Spleen (tissue), 13 donors: ENCODE results near the gene HS6ST2. TPM values are rescaled to one million over a fixed set of nuclear protein-coding genes. Genes with fewer than 3 reads are reported as not detected.

Experiments used
- DNase-seq: peaks from one replicate; pipeline ENCODE4 v3.0.0-alpha.2; 2020
- H3K27ac ChIP-seq, 8 donors: fragments of 200-600 bp; sonication (generic) in 7 of 8; 1 replicate in 4 of 8; 2 replicates in 4 of 8; pipeline versions ENCODE4 v1.5.0 to v1.8.0; 2016 to 2021; ENCODE audit warnings: inconsistent platforms in 4 of 8, mild to moderate bottlenecking in 4 of 8, moderate library complexity in 1 of 8
- H3K27me3 ChIP-seq, 7 donors: fragments of 200-600 bp; sonication (generic) in 6 of 7; replicated peaks in 1 of 7; 1 replicate in 4 of 7; 2 replicates in 3 of 7; pipeline versions ENCODE4 v1.5.0 to v1.8.0; 2016 to 2021; ENCODE audit warnings: inconsistent platforms in 3 of 7, mild to moderate bottlenecking in 1 of 7
- H3K36me3 ChIP-seq, 6 donors: fragments of 200-600 bp; sonication (generic) in 5 of 6; 1 replicate in 4 of 6; 2 replicates in 2 of 6; pipeline versions ENCODE4 v1.5.0 to v1.8.0; 2016 to 2021; ENCODE audit warnings: inconsistent platforms in 2 of 6
- H3K4me1 ChIP-seq, 6 donors: fragments of 200-600 bp; sonication (generic) in 5 of 6; 1 replicate in 3 of 6; 2 replicates in 3 of 6; pipeline versions ENCODE4 v1.5.0 to v1.8.0; 2016 to 2021; ENCODE audit warnings: inconsistent platforms in 3 of 6
- H3K4me3 ChIP-seq, 8 donors: fragments of 200-600 bp; sonication (generic) in 7 of 8; 1 replicate in 4 of 8; 2 replicates in 4 of 8; pipeline versions ENCODE4 v1.5.0 to v1.8.0; 2016 to 2021; ENCODE audit warnings: inconsistent platforms in 4 of 8, mild to moderate bottlenecking in 4 of 8, moderate library complexity in 2 of 8
- H3K9me3 ChIP-seq, 8 donors: fragments of 200-600 bp; sonication (generic) in 7 of 8; 1 replicate in 4 of 8; 2 replicates in 4 of 8; pipeline versions ENCODE4 v1.5.0 to v1.8.0; 2016 to 2021; ENCODE audit warnings: inconsistent platforms in 4 of 8
- CTCF ChIP-seq, 11 experiments: fragments of 200-600 bp in 7 of 11; fragments of 450-650 bp in 4 of 11; sonication (generic) in 4 of 11; IDR thresholded peaks in 8 of 11; conservative IDR thresholded peaks in 3 of 11; 1 replicate in 7 of 11; 2 replicates in 4 of 11; pipeline versions ENCODE4 v1.4.0 to v1.8.0; 2016 to 2021; ENCODE audit warnings: antibody characterized with exemption in 11 of 11, inconsistent platforms in 4 of 11, mild to moderate bottlenecking in 1 of 11
- POLR2A ChIP-seq, 3 donors: fragments of 450-650 bp; IDR thresholded peaks; one replicate each; pipeline ENCODE4 v1.5.1; 2017; ENCODE audit warnings: antibody characterized with exemption in 3 of 3, mild to moderate bottlenecking in 1 of 3
- POLR2AphosphoS5 ChIP-seq, 3 donors: sonication (generic); formaldehyde crosslinking; IDR thresholded peaks; one replicate each; pipeline ENCODE4 v1.5.1; 2017; ENCODE audit warnings: antibody characterized with exemption in 3 of 3
- WGBS, 5 donors: extraction: QIAGEN DNeasy Blood & Tissue Kit in 3 of 5; methylation state at CpG; one replicate each; pipeline versions ENCODE4 v1.1.5 to v1.1.7; 2013 to 2018; 5-methylcytosine and 5-hydroxymethylcytosine counted together
- intact Hi-C: fragments of 100-400 bp; cut with DNase I; formaldehyde crosslinking; loops from one replicate; pipeline ENCODE4 v1.15.0; 2023; ENCODE audit warnings: low total_unique reads
- long read RNA-seq, 2 donors: transcript quantifications; one replicate each; lab custom pipeline, GENCODE V29; 2026
- polyA plus RNA-seq, 3 donors: library from polyadenylated mRNA; stranded (reverse); fragments of 200-250 nt; gene quantifications; one replicate each; pipeline ENCODE4 v1.2.1, GENCODE V29; 2013
- total RNA-seq, 7 donors: library from RNA; depleted of rRNA in 3 of 7; stranded (reverse); fragments of >200 nt in 3 of 7; fragmentation: NEBNext Ultra II Directional in 4 of 7; extraction: Animal tissue kit (Norgen Biotek cat#: 25700) in 4 of 7; gene quantifications; one replicate each; pipeline versions ENCODE4 v1.1.0 to v1.2.1, GENCODE V29; 2016 to 2021
- donor health status: healthy with polysubstance abuse.
- donor health status: DM: no; HTN: no; CAD: no; lungs with moderate emphysema.
- donor health status: DM: no; HTN: no; CAD: no.
- donor health status: Bipolar disorder and iron deficiency.
- donor health status: healthy.
- donor health status: DM: no; HTN: no; CAD: no.
- donor health status: DM: yes; HTN: yes; CAD: no.

HS6ST2 gene
- total RNA-seq (under 1 TPM in 1 of 7 donors, not detected in 6; 0.20 TPM), polyA plus RNA-seq (under 1 TPM in 2 of 3 donors, not detected in 1; 0.02 to 0.09 TPM)
- long read RNA-seq, donor 1: 0 reads
- long read RNA-seq, donor 2: 0 reads

DNA sequence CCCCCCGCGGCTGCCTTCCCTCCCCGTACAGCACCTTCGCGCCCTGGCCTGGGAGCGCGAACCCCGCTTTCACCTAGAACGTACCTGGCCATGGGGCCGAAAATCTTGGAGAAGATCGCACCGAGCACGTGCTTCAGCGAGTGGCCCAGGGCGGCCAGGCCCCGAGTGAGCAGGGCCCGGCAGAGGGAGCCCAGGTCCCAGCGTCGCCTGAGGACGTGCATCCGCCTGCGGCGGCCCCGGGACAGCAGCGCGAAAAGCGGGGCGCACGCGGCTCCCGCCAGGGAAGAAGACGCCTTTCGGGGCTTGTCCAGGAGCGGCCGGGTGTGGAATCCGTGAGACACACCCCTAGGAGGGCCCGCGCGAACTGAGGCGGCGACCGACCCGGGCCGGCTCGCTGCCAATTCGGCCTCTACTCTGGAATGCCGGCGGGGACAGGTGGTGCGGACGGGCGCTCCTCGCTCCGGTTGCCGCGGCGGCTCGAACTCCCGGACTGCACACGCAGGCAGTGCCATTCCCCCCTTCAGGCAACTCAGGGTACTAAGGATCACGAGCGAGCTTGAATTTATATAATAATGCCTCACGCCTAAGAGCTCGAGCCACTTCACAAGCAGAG is at the start of gene HS6ST2:
HS6ST2 (minus strand) TSS at position 539 of the 613 bp plus-strand sequence.
- intact Hi-C loops: no loop called here
- Histone ChIP-seq H3K9me3 (no peaks in the 10 kb centered on the region), H3K4me1 (peaks cover 0 to 28% (median 17%) of the 10 kb centered on the region in 6 donors), H3K27ac (no peak within 1 kb of the TSS), H3K27me3 (peaks cover 0 to 57% (median 41%) of the 10 kb centered on the region in 7 donors), H3K4me3 (peak within 1 kb of the TSS in 7 of 8 donors; percentile 2 to 64 (median 24)), H3K36me3 (no peaks in the 10 kb centered on the region)
- no peak for DNase-seq
- TF ChIP-seq POLR2A (IDR thresholded peaks at IDR 0.05): no peak
- no peak for TF ChIP-seq CTCF (IDR thresholded peaks at IDR 0.05 in 8 of 11, conservative IDR thresholded peaks at IDR 0.05 in 3 of 11)
- TF ChIP-seq POLR2AphosphoS5 (IDR thresholded peaks at IDR 0.05): no peak
- 2 to 53% (median 21%) methylated on average over 4 to 63 of the region's 63 CpGs for whole genome bisulfite sequencing, 5 donors

DNA sequence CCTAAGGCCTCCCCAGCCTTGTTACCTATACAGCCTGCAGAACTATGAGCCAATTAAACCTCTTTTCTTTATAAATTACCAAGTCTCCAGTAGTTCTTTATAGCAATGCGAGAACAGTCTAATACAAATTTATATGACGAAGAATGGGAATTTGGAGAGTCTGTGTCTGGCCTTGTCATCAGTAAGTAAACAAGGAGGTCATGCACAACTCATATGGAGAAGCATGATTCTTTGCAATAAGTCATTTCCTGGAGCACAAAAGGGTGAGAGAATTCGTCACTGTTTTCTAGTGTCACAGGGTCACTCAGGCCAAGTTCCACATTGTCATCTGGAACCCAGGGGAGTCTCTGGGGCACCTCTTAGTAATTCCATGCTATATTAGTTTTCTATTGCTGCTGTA is 49.0 kb upstream of the HS6ST2 start:
- Histone ChIP-seq H3K36me3 (no peaks in the 10 kb centered on the region), H3K9me3 (peaks cover 0 to 13% (median 0%) of the 10 kb centered on the region in 8 donors), H3K4me1 (no peaks in the 10 kb centered on the region), H3K27me3 (no peaks in the 10 kb centered on the region), H3K4me3 (no peak overlapping the region), H3K27ac (no peak overlapping the region)
- TF ChIP-seq CTCF (IDR thresholded peaks at IDR 0.05 in 8 of 11, conservative IDR thresholded peaks at IDR 0.05 in 3 of 11) (no peak), POLR2AphosphoS5 (IDR thresholded peaks at IDR 0.05) (no peak), POLR2A (IDR thresholded peaks at IDR 0.05) (no peak)
- intact Hi-C loops: no loop called here
- DNase-seq: no peak
- 77 to 92% (median 86%) methylated on average over 3 of the region's 3 CpGs for WGBS, 5 donors

GRCh38 chrX:133005616-133006015 is 47.2 kb upstream of the HS6ST2 start:
- no peak for DNase-seq
- 81 to 100% (median 83%) methylated on average over 1 of the region's 1 CpG for WGBS, 5 donors
- intact Hi-C loops: no loop called here
- H3K9me3 ChIP-seq: peaks cover 0 to 11% (median 0%) of the 10 kb centered on the region in 8 donors
- TF ChIP-seq POLR2A (IDR thresholded peaks at IDR 0.05) (no peak), CTCF (IDR thresholded peaks at IDR 0.05 in 8 of 11, conservative IDR thresholded peaks at IDR 0.05 in 3 of 11) (no peak), POLR2AphosphoS5 (IDR thresholded peaks at IDR 0.05) (no peak)
- no peaks in the 10 kb centered on the region for H3K36me3 ChIP-seq
- no peak overlapping the region for H3K27ac ChIP-seq
- H3K27me3 ChIP-seq: no peaks in the 10 kb centered on the region
- H3K4me3 ChIP-seq: no peak overlapping the region
- no peaks in the 10 kb centered on the region for H3K4me1 ChIP-seq

DNA sequence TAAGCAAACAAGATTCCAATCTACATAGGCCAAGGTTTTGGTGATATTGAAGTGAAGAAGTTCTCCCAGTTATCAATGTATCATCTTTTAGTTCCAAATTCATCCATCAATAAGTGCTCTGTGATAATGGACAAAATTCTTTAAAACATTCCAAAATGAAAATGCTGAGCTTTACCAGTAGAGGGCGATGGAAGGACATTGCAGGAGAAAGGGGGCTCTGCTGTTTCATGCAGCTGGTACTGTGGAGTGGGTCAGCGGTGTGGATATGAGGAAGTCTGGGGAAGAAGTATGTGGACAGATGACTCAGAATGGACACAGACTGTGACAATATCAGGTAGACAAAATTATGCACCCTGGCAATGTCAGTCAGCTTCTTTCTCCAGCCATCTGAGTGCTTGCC is 46.6 kb upstream of the HS6ST2 start:
- Histone ChIP-seq H3K27me3 (no peaks in the 10 kb centered on the region), H3K36me3 (no peaks in the 10 kb centered on the region), H3K27ac (no peak overlapping the region), H3K9me3 (peaks cover 0 to 11% (median 0%) of the 10 kb centered on the region in 8 donors), H3K4me3 (no peak overlapping the region), H3K4me1 (no peaks in the 10 kb centered on the region)
- DNase-seq: no peak
- TF ChIP-seq CTCF (IDR thresholded peaks at IDR 0.05 in 8 of 11, conservative IDR thresholded peaks at IDR 0.05 in 3 of 11): peak in 4 of 11 experiments; percentile 14 to 26 (median 24)
- no peak for TF ChIP-seq POLR2AphosphoS5 (IDR thresholded peaks at IDR 0.05)
- intact Hi-C loops: no loop called here
- WGBS, 5 donors: 6 to 19% (median 15%) methylated on average over 2 of the region's 2 CpGs
